Measurements from ENCODE around the gene TCAIM.

The TCAIM gene

GRCh38 chr3:44444896-44445691 lies 106.5 kb downstream of the TCAIM start:
- no peak for DNase-seq (ENCODE audit: low read depth in 2 of 2)

- no peak for DNase-seq (ENCODE audit: low read depth in 2 of 2)
Observed at GRCh38 chr3:44445786-44446185, 107.2 kb downstream of the TCAIM start.

- no peak for DNase-seq (ENCODE audit: low read depth in 2 of 2)
Observed at GRCh38 chr3:44446929-44447328, 108.4 kb downstream of the TCAIM start.

GRCh38 chr3:44451441-44451840 lies 112.9 kb downstream of the TCAIM start:
- DNase-seq (ENCODE audit: low read depth in 2 of 2) = no peak

GRCh38 chr3:44454258-44454657 lies 115.7 kb downstream of the TCAIM start:
- DNase-seq (ENCODE audit: low read depth in 2 of 2) = no peak

GRCh38 chr3:44455318-44455717 lies 116.8 kb downstream of the TCAIM start:
- DNase-seq (ENCODE audit: low read depth in 2 of 2) = no peak
